PC-3 (cell line): Measurements from ENCODE around the gene RNF215. TPM values are rescaled to one million over a fixed set of nuclear protein-coding genes. Genes with fewer than 3 reads are reported as not detected.

Experiments used
- ATAC-seq: fragments of 200-7000 bp; cut with Tn5 transposase; 2 replicates; pipeline ENCODE4 v1.9.1; 2020; ENCODE audit warnings: mild to moderate bottlenecking, moderate library complexity
- BruUV-seq: library from RNA; stranded (reverse); fragments of 400-500 nt; replicated peaks from 2 replicates; lab custom pipeline; 2021; lab: Mats Ljungman, UMichigan
- CTCF ChIA-PET: fragments of 300-600 bp; sonication (Branson Sonifier 250); formaldehyde crosslinking; loops from one replicate; lab custom pipeline; 2022; ENCODE audit warnings: antibody characterized with exemption; lab: Charles Lee
- POLR2A ChIA-PET: fragments of 300-600 bp; sonication (Branson Sonifier 250); formaldehyde crosslinking; loops from one replicate; lab custom pipeline; 2022; ENCODE audit warnings: antibody characterized with exemption; ENCODE audit not compliant: unreplicated experiment; lab: Charles Lee
- DNase-seq: peaks from one replicate; pipeline ENCODE4 v3.0.0-alpha.2; 2015
- H2AFZ ChIP-seq: fragments of 300-600 bp; sonication (generic); 2 replicates; pipeline ENCODE4 v1.6.0; 2016; ENCODE audit warnings: antibody characterized with exemption, low read length
- H3F3A ChIP-seq: fragments of 300-600 bp; sonication (generic); one replicate; pipeline ENCODE4 v1.6.0; 2017; ENCODE audit warnings: antibody characterized with exemption, low read length, control low read depth, mild to moderate bottlenecking; ENCODE audit not compliant: unreplicated experiment
- H3K27ac ChIP-seq: fragments of 300-600 bp; sonication (generic); 2 replicates; pipeline ENCODE4 v1.5.1; 2016; ENCODE audit warnings: mild to moderate bottlenecking, low read length
- H3K27me3 ChIP-seq: fragments of 300-600 bp; sonication (generic); 2 replicates; pipeline ENCODE4 v1.6.1; 2016; ENCODE audit warnings: low read length, mixed read lengths
- H3K36me3 ChIP-seq: fragments of 300-600 bp; sonication (generic); 2 replicates; pipeline ENCODE4 v1.6.1; 2016; ENCODE audit warnings: low read depth, mixed run types, low read length, mixed read lengths
- H3K4me1 ChIP-seq: fragments of 300-600 bp; sonication (generic); 2 replicates; pipeline ENCODE4 v1.5.1; 2016; ENCODE audit warnings: low read length; ENCODE audit not compliant: insufficient read depth
- H3K4me2 ChIP-seq: fragments of 300-600 bp; sonication (generic); 2 replicates; pipeline ENCODE4 v1.6.0; 2016; ENCODE audit warnings: low read length
- H3K4me3 ChIP-seq: fragments of 300-600 bp; sonication (generic); 2 replicates; pipeline ENCODE4 v1.5.1; 2016; ENCODE audit warnings: mild to moderate bottlenecking, low read length, mixed read lengths
- H3K79me2 ChIP-seq: fragments of 300-600 bp; sonication (generic); 2 replicates; pipeline ENCODE4 v1.6.1; 2017; ENCODE audit warnings: low read length, mixed read lengths
- H3K9ac ChIP-seq: fragments of 300-600 bp; sonication (generic); 2 replicates; pipeline ENCODE4 v1.6.0; 2016; ENCODE audit warnings: mild to moderate bottlenecking, low read length
- H3K9me2 ChIP-seq: fragments of 300-600 bp; sonication (generic); replicated peaks from 2 replicates; pipeline ENCODE4 v1.6.1; 2016; ENCODE audit warnings: mixed run types, low read length, mixed read lengths
- H3K9me3 ChIP-seq: fragments of 300-600 bp; sonication (generic); 2 replicates; pipeline ENCODE4 v1.6.1; 2016; ENCODE audit warnings: low read length, mixed read lengths
- H4K20me1 ChIP-seq: fragments of 300-600 bp; sonication (generic); 2 replicates; pipeline ENCODE4 v1.6.1; 2016; ENCODE audit warnings: low read length, mixed read lengths
- EZH2 ChIP-seq: fragments of 300-600 bp; sonication (generic); IDR thresholded peaks from one replicate; pipeline ENCODE4 v1.6.1; 2017; ENCODE audit warnings: antibody characterized with exemption, mild to moderate bottlenecking, low read length; ENCODE audit not compliant: unreplicated experiment
- EZH2phosphoT487 ChIP-seq: fragments of 300-600 bp; sonication (generic); IDR thresholded peaks from 2 replicates; pipeline ENCODE4 v1.6.1; 2018; ENCODE audit warnings: mild to moderate bottlenecking, antibody characterized with exemption, low read length, borderline replicate concordance
- intact Hi-C: fragments of 100-400 bp; cut with micrococcal nuclease; formaldehyde crosslinking; loops from 2 replicates; pipeline ENCODE4 v1.9.0; 2023
- total RNA-seq: library from RNA; depleted of rRNA; stranded (reverse); fragments of >200 nt; gene quantifications from 2 replicates; pipeline ENCODE4 v1.2.3, GENCODE V29; 2014
- TF ChIP-seq, protein P1 (sequence below): fragments of 300-600 bp; sonication (generic); conservative IDR thresholded peaks from 2 replicates; pipeline ENCODE4 v1.5.1; 2017; ENCODE audit warnings: antibody characterized with exemption, low read depth, mild to moderate bottlenecking, low read length

Gene RNF215
- total RNA-seq, 1 experiment from 2014 or later, result 22.6 TPM

DNA sequence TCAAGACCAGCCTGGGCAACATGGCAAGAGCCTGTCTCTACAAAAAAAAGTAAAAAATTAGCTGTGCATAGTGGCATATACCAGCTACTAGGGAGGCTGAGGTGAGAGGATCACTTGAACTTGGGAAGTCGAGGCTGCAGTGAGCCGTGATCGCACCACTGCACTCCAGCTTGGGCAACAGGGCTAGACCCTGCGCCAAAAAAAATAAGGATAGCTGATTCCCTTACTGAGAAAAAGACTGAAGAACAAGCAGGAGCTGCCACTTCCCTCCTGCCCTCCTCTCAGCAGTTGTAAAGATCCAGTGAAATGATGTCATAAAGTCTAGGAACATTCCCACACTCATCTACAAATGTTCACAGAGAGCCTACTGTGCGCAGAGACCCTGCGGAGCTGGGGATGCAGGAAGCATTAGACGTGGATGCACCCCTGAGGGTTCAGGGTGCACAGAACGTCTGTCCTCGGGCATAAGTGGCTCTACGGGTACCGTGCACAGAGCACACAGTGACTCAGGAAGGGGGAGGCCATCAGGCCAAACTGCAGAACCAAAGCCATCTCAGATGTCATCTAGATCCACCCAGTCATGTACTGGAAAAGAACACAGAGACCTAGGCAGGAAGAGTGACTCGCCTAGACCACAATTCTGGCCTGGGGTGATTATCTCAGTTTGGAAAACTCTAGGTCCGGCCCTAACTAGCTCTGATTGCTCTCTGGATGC is 21.3 kb upstream of the RNF215 start:
- H3K79me2 ChIP-seq, result no peaks in the 10 kb centered on the region
- ChIA-PET CTCF (interaction anchor here (0.6 kb wide), 1 partner anchor 16 kb away, joined by 3 read pairs; no protein-coding TSS in a partner anchor), POLR2A (no interaction called here)
- no peaks in the 10 kb centered on the region for H3K9me2 ChIP-seq
- no peaks in the 10 kb centered on the region for H3K9me3 ChIP-seq
- H3K4me1 ChIP-seq, result peaks cover 18% of the 10 kb centered on the region
- no peak overlapping the region for H3K9ac ChIP-seq
- ATAC-seq (peak; percentile 97), DNase-seq (peak; percentile 87)
- peaks cover 6% of the 10 kb centered on the region for H3K36me3 ChIP-seq
- intact Hi-C loops, result no loop called here
- H3K27ac ChIP-seq, result peak overlapping the region; percentile 78
- no TSS peak for BruUV-seq
- H2AFZ ChIP-seq, result no peak overlapping the region
- TF ChIP-seq EZH2phosphoT487 (no peak), EZH2 (no peak)
- TF ChIP-seq, protein P1, sequence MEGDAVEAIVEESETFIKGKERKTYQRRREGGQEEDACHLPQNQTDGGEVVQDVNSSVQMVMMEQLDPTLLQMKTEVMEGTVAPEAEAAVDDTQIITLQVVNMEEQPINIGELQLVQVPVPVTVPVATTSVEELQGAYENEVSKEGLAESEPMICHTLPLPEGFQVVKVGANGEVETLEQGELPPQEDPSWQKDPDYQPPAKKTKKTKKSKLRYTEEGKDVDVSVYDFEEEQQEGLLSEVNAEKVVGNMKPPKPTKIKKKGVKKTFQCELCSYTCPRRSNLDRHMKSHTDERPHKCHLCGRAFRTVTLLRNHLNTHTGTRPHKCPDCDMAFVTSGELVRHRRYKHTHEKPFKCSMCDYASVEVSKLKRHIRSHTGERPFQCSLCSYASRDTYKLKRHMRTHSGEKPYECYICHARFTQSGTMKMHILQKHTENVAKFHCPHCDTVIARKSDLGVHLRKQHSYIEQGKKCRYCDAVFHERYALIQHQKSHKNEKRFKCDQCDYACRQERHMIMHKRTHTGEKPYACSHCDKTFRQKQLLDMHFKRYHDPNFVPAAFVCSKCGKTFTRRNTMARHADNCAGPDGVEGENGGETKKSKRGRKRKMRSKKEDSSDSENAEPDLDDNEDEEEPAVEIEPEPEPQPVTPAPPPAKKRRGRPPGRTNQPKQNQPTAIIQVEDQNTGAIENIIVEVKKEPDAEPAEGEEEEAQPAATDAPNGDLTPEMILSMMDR, result no peak
- H3F3A ChIP-seq, result no peaks in the 10 kb centered on the region
- H3K4me2 ChIP-seq, result peak overlapping the region; percentile 66
- no peaks in the 10 kb centered on the region for H4K20me1 ChIP-seq
- H3K4me3 ChIP-seq, result no peak overlapping the region
- no peaks in the 10 kb centered on the region for H3K27me3 ChIP-seq

DNA sequence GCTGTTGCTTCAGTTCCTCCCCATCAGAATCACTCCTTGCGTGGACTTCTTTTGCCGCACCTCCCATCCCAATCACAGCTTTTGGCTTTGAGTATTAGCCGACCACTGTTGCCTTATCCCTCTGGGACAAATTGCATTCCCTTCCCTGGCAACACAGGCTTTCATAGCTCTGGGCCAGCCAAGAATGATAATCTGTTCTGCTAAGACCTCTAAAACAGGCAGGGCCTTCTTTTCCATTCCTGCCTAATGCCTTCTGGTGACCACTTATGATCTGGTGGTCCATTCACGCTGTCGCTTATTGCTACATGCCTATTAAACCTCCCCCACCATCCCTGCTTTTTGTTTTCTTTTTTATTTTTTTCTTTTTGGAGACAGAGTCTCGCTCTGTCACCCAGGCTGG is 19.2 kb upstream of the RNF215 start:
- CTCF ChIA-PET, result no interaction called here
- BruUV-seq, result no TSS peak

DNA sequence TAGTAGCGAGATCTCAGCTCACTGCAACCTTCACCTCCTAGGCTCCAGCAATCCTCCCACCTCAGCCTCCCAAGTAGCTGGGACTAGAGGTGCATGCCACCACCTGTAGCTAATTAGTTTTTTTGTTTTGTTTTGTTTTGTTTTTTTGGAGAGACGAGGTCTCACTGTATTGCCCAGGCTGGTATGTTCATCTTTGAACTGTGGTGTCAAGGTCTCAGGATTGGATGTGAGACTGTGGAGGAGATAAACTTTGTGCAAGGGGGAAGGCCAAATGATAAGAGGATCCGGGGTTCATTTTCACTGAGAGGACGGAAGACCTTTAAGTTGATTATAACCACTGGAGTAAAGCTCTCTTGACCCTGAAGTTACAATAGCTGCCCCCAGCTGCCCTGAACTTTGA is 18.5 kb upstream of the RNF215 start:
- no peak overlapping the region for H3K4me2 ChIP-seq
- BruUV-seq, result no TSS peak
- no peaks in the 10 kb centered on the region for H4K20me1 ChIP-seq
- no peaks in the 10 kb centered on the region for H3K9me2 ChIP-seq
- TF ChIP-seq, protein P1, result no peak
- TF ChIP-seq EZH2 (no peak), EZH2phosphoT487 (no peak)
- POLR2A ChIA-PET, result no interaction called here
- H3F3A ChIP-seq, result no peaks in the 10 kb centered on the region
- peaks cover 6% of the 10 kb centered on the region; the same call in 1 of the 2 replicates for H3K36me3 ChIP-seq
- H3K27me3 ChIP-seq, result no peaks in the 10 kb centered on the region
- no peaks in the 10 kb centered on the region for H3K9me3 ChIP-seq
- CTCF ChIA-PET, result no interaction called here
- H3K4me1 ChIP-seq, result peaks cover 18% of the 10 kb centered on the region
- H3K9ac ChIP-seq, result no peak overlapping the region
- intact Hi-C loops, result no loop called here
- DNase-seq (no peak), ATAC-seq (no peak)
- no peaks in the 10 kb centered on the region for H3K79me2 ChIP-seq
- H3K27ac ChIP-seq, result no peak overlapping the region
- no peak overlapping the region for H2AFZ ChIP-seq
- no peak overlapping the region for H3K4me3 ChIP-seq

More for the DNA sequence above, 19.2 kb upstream of the RNF215 start:
- H3K9me3 ChIP-seq, result no peaks in the 10 kb centered on the region
- peaks cover 6% of the 10 kb centered on the region for H3K36me3 ChIP-seq
- DNase-seq (no peak), ATAC-seq (no peak)
- H3K79me2 ChIP-seq, result no peaks in the 10 kb centered on the region
- H3K27ac ChIP-seq, result no peak overlapping the region
- H3K4me3 ChIP-seq, result no peak overlapping the region
- TF ChIP-seq EZH2 (no peak), EZH2phosphoT487 (no peak)
- TF ChIP-seq, protein P1, result no peak
- H2AFZ ChIP-seq, result no peak overlapping the region
- POLR2A ChIA-PET, result no interaction called here
- H3F3A ChIP-seq, result no peaks in the 10 kb centered on the region
- intact Hi-C loops, result no loop called here
- no peak overlapping the region for H3K4me2 ChIP-seq
- H3K9ac ChIP-seq, result no peak overlapping the region
- no peaks in the 10 kb centered on the region for H4K20me1 ChIP-seq
- H3K4me1 ChIP-seq, result peaks cover 18% of the 10 kb centered on the region
- no peaks in the 10 kb centered on the region for H3K9me2 ChIP-seq
- H3K27me3 ChIP-seq, result no peaks in the 10 kb centered on the region
